Liver (tissue), 9 donors: ENCODE data around the gene EXOC6B. TPM values are rescaled to one million over a fixed set of nuclear protein-coding genes. Genes with fewer than 3 reads are reported as not detected.

Experiments used
- DNase-seq: peaks from one replicate; pipeline ENCODE4 v3.0.0-alpha.2; 2017; ENCODE audit warnings: low spot score
- H3K27ac ChIP-seq, 2 donors: one replicate each; pipeline ENCODE4 v1.7.0; 2013; ENCODE audit warnings: inconsistent platforms in 2 of 2, low read length in 2 of 2, control low read depth in 1 of 2, low read depth in 1 of 2, mild to moderate bottlenecking in 1 of 2
- H3K27me3 ChIP-seq, 4 donors: one replicate each; pipeline versions ENCODE4 v1.6.1 to v1.7.0; 2013; ENCODE audit warnings: low read length in 3 of 4, inconsistent platforms in 1 of 4, mild to moderate bottlenecking in 1 of 4, moderate library complexity in 1 of 4; ENCODE audit not compliant: control insufficient read depth in 4 of 4, insufficient read depth in 4 of 4
- H3K36me3 ChIP-seq, 4 donors: one replicate each; pipeline versions ENCODE4 v1.6.1 to v1.7.0; 2013; ENCODE audit warnings: low read length in 3 of 4, mild to moderate bottlenecking in 3 of 4, low read depth in 1 of 4, moderate library complexity in 1 of 4; ENCODE audit not compliant: control insufficient read depth in 4 of 4, insufficient read depth in 3 of 4
- H3K4me1 ChIP-seq, 4 donors: one replicate each; pipeline versions ENCODE4 v1.6.1 to v1.7.0; 2013; ENCODE audit warnings: low read length in 3 of 4, mild to moderate bottlenecking in 3 of 4, moderate library complexity in 1 of 4; ENCODE audit not compliant: control insufficient read depth in 4 of 4, insufficient read depth in 4 of 4
- H3K4me3 ChIP-seq, 3 donors: one replicate each; pipeline versions ENCODE4 v1.6.1 to v1.7.0; 2013; ENCODE audit warnings: low read length in 3 of 3, control low read depth in 1 of 3, low read depth in 1 of 3, mild to moderate bottlenecking in 1 of 3
- H3K9ac ChIP-seq, 2 donors: one replicate each; pipeline ENCODE4 v1.7.0; 2013; ENCODE audit warnings: low read length in 2 of 2, mild to moderate bottlenecking in 2 of 2, moderate library complexity in 2 of 2, control low read depth in 1 of 2, low read depth in 1 of 2
- H3K9me3 ChIP-seq, 4 donors: one replicate each; pipeline versions ENCODE4 v1.6.1 to v1.7.0; 2013; ENCODE audit warnings: low read length in 3 of 4; ENCODE audit not compliant: control insufficient read depth in 4 of 4
- EGR1 ChIP-seq, 2 donors: IDR thresholded peaks; 2 replicates each; pipeline ENCODE4 v1.6.1; 2016 to 2018; ENCODE audit warnings: antibody characterized with exemption in 2 of 2, low read depth in 2 of 2
- FOXA1 ChIP-seq: IDR thresholded peaks from 2 replicates; pipeline ENCODE4 v1.6.1; 2016; ENCODE audit warnings: antibody characterized with exemption
- GABPA ChIP-seq, 2 donors: IDR thresholded peaks in 1 of 2; conservative IDR thresholded peaks in 1 of 2; 2 replicates each; pipeline ENCODE4 v1.6.1; 2016; ENCODE audit warnings: antibody characterized with exemption in 2 of 2, mild to moderate bottlenecking in 1 of 2, moderate library complexity in 1 of 2
- HNF4A ChIP-seq, 2 donors: conservative IDR thresholded peaks; 2 replicates each; pipeline ENCODE4 v1.6.1; 2016; ENCODE audit warnings: antibody characterized with exemption in 2 of 2, mild to moderate bottlenecking in 2 of 2
- JUND ChIP-seq, 2 donors: IDR thresholded peaks; 2 replicates each; pipeline ENCODE4 v1.6.1; 2016; ENCODE audit warnings: antibody characterized with exemption in 2 of 2
- RAD21 ChIP-seq, 2 donors: IDR thresholded peaks; 2 replicates each; pipeline ENCODE4 v1.6.1; 2016; ENCODE audit warnings: antibody characterized with exemption in 2 of 2, mild to moderate bottlenecking in 2 of 2
- RXRA ChIP-seq, 2 donors: IDR thresholded peaks; 2 replicates each; pipeline ENCODE4 v1.6.1; 2017 to 2018; ENCODE audit warnings: antibody characterized with exemption in 2 of 2, mild to moderate bottlenecking in 1 of 2
- SP1 ChIP-seq: IDR thresholded peaks from 2 replicates; pipeline ENCODE4 v1.6.1; 2018; ENCODE audit warnings: antibody characterized with exemption, mild to moderate bottlenecking
- YY1 ChIP-seq: IDR thresholded peaks from 2 replicates; pipeline ENCODE4 v1.6.1; 2016; ENCODE audit warnings: antibody characterized with exemption, mild to moderate bottlenecking
- WGBS: extraction: QIAGEN DNeasy Blood & Tissue Kit; methylation state at CpG from one replicate; pipeline ENCODE4 v1.1.7; 2013; 5-methylcytosine and 5-hydroxymethylcytosine counted together
- polyA plus RNA-seq, 2 donors: library from polyadenylated mRNA; stranded (reverse) in 1 of 2; unstranded in 1 of 2; fragments of 200-250 nt in 1 of 2; fragments of >200 nt in 1 of 2; fragmentation: Nextera tagmentation in 1 of 2; extraction: Ambion mirVana in 1 of 2; gene quantifications; one replicate each; pipeline versions ENCODE4 v1.2.1 to v1.2.3, GENCODE V29; 2013 to 2015
- total RNA-seq, 2 donors: library from RNA; depleted of rRNA; stranded (reverse); fragments of >200 nt; gene quantifications; one replicate each; pipeline ENCODE4 v1.2.3, GENCODE V29; 2014
- TF ChIP-seq, protein P1 (sequence below): IDR thresholded peaks from 2 replicates; pipeline ENCODE4 v1.6.1; 2016; ENCODE audit warnings: antibody characterized with exemption
- TF ChIP-seq, protein P2 (sequence below): fragments of 150-350 bp; IDR thresholded peaks from 2 replicates; pipeline ENCODE4 v1.5.1; 2017; ENCODE audit warnings: improper control_type of control experiment, low read depth, low read length; ENCODE audit not compliant: missing input control
- TF ChIP-seq, protein P3 (sequence below): IDR thresholded peaks from 2 replicates; pipeline ENCODE4 v1.6.1; 2016; ENCODE audit warnings: antibody characterized with exemption, mild to moderate bottlenecking
- TF ChIP-seq, protein P4 (sequence below): IDR thresholded peaks from 2 replicates; pipeline ENCODE4 v1.6.1; 2016; ENCODE audit warnings: antibody characterized with exemption
- donor health status: healthy.
- donor health status: healthy.
- donor health status: healthy.
- donor health status: healthy.
- donor health status: healthy.

The EXOC6B gene
- total and polyA plus RNA-seq, 4 donors, result 1.7 to 9.5 (median 5.5) TPM

DNA sequence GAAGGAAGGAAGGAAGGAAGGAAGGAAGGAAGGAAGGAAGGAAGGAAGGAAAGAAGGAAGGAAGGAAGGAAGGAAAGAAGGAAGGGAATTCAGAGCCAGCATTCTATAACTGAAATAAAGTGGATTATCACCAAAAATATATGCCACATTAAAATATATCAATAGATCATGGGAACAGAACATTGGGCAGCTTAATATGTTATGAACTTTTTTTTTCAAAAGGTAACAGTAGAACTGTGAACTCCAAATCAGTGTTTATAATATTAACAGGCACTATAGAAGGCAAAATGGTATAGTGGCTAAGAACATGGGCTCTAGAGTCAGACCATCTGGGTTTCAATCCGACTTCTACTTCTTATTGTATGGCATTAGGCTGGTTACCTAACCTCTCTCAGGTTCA is 313.5 kb downstream of the EXOC6B start (continued):
- TF ChIP-seq, protein P1, sequence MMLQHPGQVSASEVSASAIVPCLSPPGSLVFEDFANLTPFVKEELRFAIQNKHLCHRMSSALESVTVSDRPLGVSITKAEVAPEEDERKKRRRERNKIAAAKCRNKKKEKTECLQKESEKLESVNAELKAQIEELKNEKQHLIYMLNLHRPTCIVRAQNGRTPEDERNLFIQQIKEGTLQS, result no peak
- TF ChIP-seq RXRA (IDR thresholded peaks at IDR 0.05) (no peak), SP1 (no peak), YY1 (no peak)
- TF ChIP-seq, protein P2, sequence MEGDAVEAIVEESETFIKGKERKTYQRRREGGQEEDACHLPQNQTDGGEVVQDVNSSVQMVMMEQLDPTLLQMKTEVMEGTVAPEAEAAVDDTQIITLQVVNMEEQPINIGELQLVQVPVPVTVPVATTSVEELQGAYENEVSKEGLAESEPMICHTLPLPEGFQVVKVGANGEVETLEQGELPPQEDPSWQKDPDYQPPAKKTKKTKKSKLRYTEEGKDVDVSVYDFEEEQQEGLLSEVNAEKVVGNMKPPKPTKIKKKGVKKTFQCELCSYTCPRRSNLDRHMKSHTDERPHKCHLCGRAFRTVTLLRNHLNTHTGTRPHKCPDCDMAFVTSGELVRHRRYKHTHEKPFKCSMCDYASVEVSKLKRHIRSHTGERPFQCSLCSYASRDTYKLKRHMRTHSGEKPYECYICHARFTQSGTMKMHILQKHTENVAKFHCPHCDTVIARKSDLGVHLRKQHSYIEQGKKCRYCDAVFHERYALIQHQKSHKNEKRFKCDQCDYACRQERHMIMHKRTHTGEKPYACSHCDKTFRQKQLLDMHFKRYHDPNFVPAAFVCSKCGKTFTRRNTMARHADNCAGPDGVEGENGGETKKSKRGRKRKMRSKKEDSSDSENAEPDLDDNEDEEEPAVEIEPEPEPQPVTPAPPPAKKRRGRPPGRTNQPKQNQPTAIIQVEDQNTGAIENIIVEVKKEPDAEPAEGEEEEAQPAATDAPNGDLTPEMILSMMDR, result no peak

DNA sequence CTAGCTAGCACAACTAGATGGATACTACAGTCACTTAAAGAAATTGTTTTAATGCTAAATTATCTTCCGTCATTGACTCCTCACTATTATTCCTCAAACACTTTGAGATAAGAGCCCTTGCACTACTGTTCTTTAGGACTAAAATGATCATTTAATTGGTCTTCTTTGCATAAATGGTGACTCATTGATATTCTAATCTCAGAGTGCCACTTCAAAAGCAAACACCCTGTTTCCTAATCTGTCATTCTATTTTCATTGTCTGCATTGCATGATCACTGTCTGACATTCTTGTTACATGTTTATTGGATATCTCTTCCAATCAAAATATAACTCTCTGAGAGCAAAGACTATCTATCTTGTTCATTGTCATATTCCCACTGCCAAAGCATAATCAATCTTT is 313.9 kb downstream of the EXOC6B start:
- no peaks in the 10 kb centered on the region for H3K4me1 ChIP-seq
- WGBS, result 97% methylated on average over 1 of the region's 1 CpG
- no peaks in the 10 kb centered on the region for H3K9me3 ChIP-seq
- H3K4me3 ChIP-seq, result no peak overlapping the region
- H3K27me3 ChIP-seq, result no peaks in the 10 kb centered on the region
- TF ChIP-seq, protein P3, sequence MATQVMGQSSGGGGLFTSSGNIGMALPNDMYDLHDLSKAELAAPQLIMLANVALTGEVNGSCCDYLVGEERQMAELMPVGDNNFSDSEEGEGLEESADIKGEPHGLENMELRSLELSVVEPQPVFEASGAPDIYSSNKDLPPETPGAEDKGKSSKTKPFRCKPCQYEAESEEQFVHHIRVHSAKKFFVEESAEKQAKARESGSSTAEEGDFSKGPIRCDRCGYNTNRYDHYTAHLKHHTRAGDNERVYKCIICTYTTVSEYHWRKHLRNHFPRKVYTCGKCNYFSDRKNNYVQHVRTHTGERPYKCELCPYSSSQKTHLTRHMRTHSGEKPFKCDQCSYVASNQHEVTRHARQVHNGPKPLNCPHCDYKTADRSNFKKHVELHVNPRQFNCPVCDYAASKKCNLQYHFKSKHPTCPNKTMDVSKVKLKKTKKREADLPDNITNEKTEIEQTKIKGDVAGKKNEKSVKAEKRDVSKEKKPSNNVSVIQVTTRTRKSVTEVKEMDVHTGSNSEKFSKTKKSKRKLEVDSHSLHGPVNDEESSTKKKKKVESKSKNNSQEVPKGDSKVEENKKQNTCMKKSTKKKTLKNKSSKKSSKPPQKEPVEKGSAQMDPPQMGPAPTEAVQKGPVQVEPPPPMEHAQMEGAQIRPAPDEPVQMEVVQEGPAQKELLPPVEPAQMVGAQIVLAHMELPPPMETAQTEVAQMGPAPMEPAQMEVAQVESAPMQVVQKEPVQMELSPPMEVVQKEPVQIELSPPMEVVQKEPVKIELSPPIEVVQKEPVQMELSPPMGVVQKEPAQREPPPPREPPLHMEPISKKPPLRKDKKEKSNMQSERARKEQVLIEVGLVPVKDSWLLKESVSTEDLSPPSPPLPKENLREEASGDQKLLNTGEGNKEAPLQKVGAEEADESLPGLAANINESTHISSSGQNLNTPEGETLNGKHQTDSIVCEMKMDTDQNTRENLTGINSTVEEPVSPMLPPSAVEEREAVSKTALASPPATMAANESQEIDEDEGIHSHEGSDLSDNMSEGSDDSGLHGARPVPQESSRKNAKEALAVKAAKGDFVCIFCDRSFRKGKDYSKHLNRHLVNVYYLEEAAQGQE, result no peak
- TF ChIP-seq, protein P2, result no peak
- TF ChIP-seq GABPA (IDR thresholded peaks at IDR 0.05 in 1 of 2, conservative IDR thresholded peaks at IDR 0.05 in 1 of 2) (no peak), RXRA (IDR thresholded peaks at IDR 0.05) (no peak), YY1 (no peak), EGR1 (IDR thresholded peaks at IDR 0.05; ENCODE audit: low read depth in 2 of 2) (no peak), FOXA1 (no peak)
- H3K27ac ChIP-seq, result no peak overlapping the region
- no peaks in the 10 kb centered on the region for H3K36me3 ChIP-seq
- DNase-seq, result no peak
- no peak overlapping the region for H3K9ac ChIP-seq

DNA sequence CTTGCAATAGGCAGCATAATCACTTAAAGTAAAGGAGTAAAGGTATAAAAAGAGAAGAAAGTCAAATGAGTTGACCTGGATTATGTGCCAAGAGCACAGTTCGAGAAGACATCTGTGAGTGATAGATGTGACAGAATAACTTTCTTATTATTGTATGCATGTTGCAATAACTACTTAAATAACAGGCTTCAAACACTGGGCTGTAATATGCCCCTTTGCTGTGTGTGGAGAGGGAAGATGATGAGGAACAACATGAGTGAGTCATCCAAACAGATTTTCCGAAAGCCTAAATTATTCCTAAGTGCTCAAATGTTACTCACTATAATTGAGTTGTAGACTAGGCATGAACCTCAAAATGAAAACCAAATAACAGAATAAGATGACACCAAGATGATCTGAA is 328.1 kb downstream of the EXOC6B start:
- 93% methylated on average over 2 of the region's 2 CpGs for WGBS
- Histone ChIP-seq H3K4me1 (no peaks in the 10 kb centered on the region), H3K9ac (no peak overlapping the region), H3K9me3 (no peaks in the 10 kb centered on the region), H3K27ac (no peak overlapping the region), H3K36me3 (peaks cover 0 to 2% (median 1%) of the 10 kb centered on the region in 4 donors), H3K27me3 (no peaks in the 10 kb centered on the region), H3K4me3 (no peak overlapping the region)
- no peak for TF ChIP-seq EGR1 (IDR thresholded peaks at IDR 0.05; ENCODE audit: low read depth in 2 of 2)
- TF ChIP-seq GABPA (IDR thresholded peaks at IDR 0.05 in 1 of 2, conservative IDR thresholded peaks at IDR 0.05 in 1 of 2), result no peak
- TF ChIP-seq, protein P1, result no peak
- TF ChIP-seq, protein P4, sequence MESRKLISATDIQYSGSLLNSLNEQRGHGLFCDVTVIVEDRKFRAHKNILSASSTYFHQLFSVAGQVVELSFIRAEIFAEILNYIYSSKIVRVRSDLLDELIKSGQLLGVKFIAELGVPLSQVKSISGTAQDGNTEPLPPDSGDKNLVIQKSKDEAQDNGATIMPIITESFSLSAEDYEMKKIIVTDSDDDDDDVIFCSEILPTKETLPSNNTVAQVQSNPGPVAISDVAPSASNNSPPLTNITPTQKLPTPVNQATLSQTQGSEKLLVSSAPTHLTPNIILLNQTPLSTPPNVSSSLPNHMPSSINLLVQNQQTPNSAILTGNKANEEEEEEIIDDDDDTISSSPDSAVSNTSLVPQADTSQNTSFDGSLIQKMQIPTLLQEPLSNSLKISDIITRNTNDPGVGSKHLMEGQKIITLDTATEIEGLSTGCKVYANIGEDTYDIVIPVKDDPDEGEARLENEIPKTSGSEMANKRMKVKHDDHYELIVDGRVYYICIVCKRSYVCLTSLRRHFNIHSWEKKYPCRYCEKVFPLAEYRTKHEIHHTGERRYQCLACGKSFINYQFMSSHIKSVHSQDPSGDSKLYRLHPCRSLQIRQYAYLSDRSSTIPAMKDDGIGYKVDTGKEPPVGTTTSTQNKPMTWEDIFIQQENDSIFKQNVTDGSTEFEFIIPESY, result no peak
- no peak for TF ChIP-seq RXRA (IDR thresholded peaks at IDR 0.05)
- TF ChIP-seq HNF4A (conservative IDR thresholded peaks at IDR 0.05), result no peak
- TF ChIP-seq JUND (IDR thresholded peaks at IDR 0.05), result no peak
- TF ChIP-seq, protein P3, result no peak
- no peak for TF ChIP-seq FOXA1
- no peak for TF ChIP-seq RAD21 (IDR thresholded peaks at IDR 0.05)
- no peak for DNase-seq
